ACC112 (cell line): ENCODE measurements around the gene VTCN1.

ENCODE experiments used
- H2AFZ ChIP-seq: fragments of 200-600 bp; sonication (generic); one replicate; pipeline ENCODE4 v1.6.0; 2017; ENCODE audit warnings: antibody characterized with exemption, low read length; ENCODE audit not compliant: unreplicated experiment
- H3K27ac ChIP-seq: fragments of 200-600 bp; sonication (generic); 2 replicates; pipeline ENCODE4 v1.5.1; 2014; ENCODE audit warnings: low read depth, mild to moderate bottlenecking, antibody characterized with exemption, low read length, moderate library complexity
- H3K27me3 ChIP-seq: fragments of 200-600 bp; sonication (generic); 2 replicates; pipeline ENCODE4 v1.6.1; 2014; ENCODE audit warnings: mild to moderate bottlenecking, antibody characterized with exemption, low read length, moderate library complexity, mixed read lengths; ENCODE audit not compliant: insufficient read depth
- H3K36me3 ChIP-seq: fragments of 200-600 bp; sonication (generic); 2 replicates; pipeline ENCODE4 v1.6.1; 2016; ENCODE audit warnings: mild to moderate bottlenecking, antibody characterized with exemption, low read length, moderate library complexity, mixed read lengths; ENCODE audit not compliant: insufficient read depth
- H3K4me1 ChIP-seq: fragments of 200-600 bp; sonication (generic); one replicate; pipeline ENCODE4 v1.6.1; 2016; ENCODE audit warnings: low read length, mixed read lengths; ENCODE audit not compliant: insufficient read depth, unreplicated experiment, control insufficient read depth
- H3K4me3 ChIP-seq: fragments of 200-600 bp; sonication (generic); 2 replicates; pipeline ENCODE4 v1.5.1; 2014; ENCODE audit warnings: mild to moderate bottlenecking, low read depth, low read length
- H3K79me2 ChIP-seq: fragments of 200-600 bp; sonication (generic); one replicate; pipeline ENCODE4 v1.6.0; 2016; ENCODE audit warnings: low read length; ENCODE audit not compliant: control insufficient read depth, unreplicated experiment, insufficient read depth

Gene VTCN1

GRCh38 chr1:117146072-117146471 lies 64.7 kb downstream of the VTCN1 start:
- H3K4me3 ChIP-seq, result no peak overlapping the region

GRCh38 chr1:117143871-117144270 lies 66.9 kb downstream of the VTCN1 start:
- Histone ChIP-seq H3K27ac (no peak overlapping the region), H2AFZ (no peak overlapping the region), H3K4me3 (no peak overlapping the region), H3K27me3 (no peaks in the 10 kb centered on the region), H3K4me1 (peaks cover 23% of the 10 kb centered on the region), H3K79me2 (no peaks in the 10 kb centered on the region), H3K36me3 (no peaks in the 10 kb centered on the region)

More at GRCh38 chr1:117146072-117146471, 64.7 kb downstream of the VTCN1 start:
- no peak overlapping the region for H2AFZ ChIP-seq
- peak overlapping the region; percentile 83; the same call in 1 of the 2 replicates for H3K27ac ChIP-seq
- no peaks in the 10 kb centered on the region for H3K27me3 ChIP-seq
- no peaks in the 10 kb centered on the region for H3K36me3 ChIP-seq
- H3K79me2 ChIP-seq, result no peaks in the 10 kb centered on the region
- H3K4me1 ChIP-seq, result peaks cover 23% of the 10 kb centered on the region

DNA sequence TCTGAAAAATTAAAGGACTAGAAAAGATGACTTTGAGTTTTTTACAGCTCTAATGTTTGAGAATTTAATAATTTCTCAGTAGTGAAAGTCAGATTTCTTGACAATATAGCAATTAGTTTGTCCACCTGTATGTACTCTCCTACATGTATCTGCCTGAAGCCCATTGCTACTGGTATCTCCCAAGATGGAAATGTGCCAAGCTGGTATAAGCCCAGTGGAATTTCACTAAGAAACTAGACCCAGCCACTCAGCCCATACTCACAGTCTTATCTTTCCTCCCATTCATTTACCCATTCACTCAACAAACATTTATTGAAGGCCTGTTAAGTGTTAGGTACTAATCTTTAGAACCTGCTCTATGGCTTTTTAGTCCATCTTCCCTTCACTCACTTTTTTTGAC lies 67.6 kb downstream of the VTCN1 start:
- Histone ChIP-seq H2AFZ (no peak overlapping the region), H3K4me1 (peaks cover 23% of the 10 kb centered on the region), H3K79me2 (no peaks in the 10 kb centered on the region), H3K27me3 (no peaks in the 10 kb centered on the region), H3K4me3 (no peak overlapping the region), H3K36me3 (no peaks in the 10 kb centered on the region), H3K27ac (no peak overlapping the region)

- no peak overlapping the region for H3K27ac ChIP-seq
- peaks cover 13% of the 10 kb centered on the region for H3K4me1 ChIP-seq
- H3K27me3 ChIP-seq, result no peaks in the 10 kb centered on the region
- H2AFZ ChIP-seq, result no peak overlapping the region
- H3K4me3 ChIP-seq, result no peak overlapping the region
- no peaks in the 10 kb centered on the region for H3K79me2 ChIP-seq
- H3K36me3 ChIP-seq, result no peaks in the 10 kb centered on the region
Measured at GRCh38 chr1:117142200-117142599, 68.5 kb downstream of the VTCN1 start.

GRCh38 chr1:117138561-117138960 lies 72.2 kb downstream of the VTCN1 start:
- no peak overlapping the region for H3K27ac ChIP-seq
- no peaks in the 10 kb centered on the region for H3K79me2 ChIP-seq
- no peaks in the 10 kb centered on the region for H3K36me3 ChIP-seq
- no peak overlapping the region for H2AFZ ChIP-seq
- H3K4me3 ChIP-seq, result no peak overlapping the region
- H3K4me1 ChIP-seq, result no peaks in the 10 kb centered on the region
- no peaks in the 10 kb centered on the region for H3K27me3 ChIP-seq

DNA sequence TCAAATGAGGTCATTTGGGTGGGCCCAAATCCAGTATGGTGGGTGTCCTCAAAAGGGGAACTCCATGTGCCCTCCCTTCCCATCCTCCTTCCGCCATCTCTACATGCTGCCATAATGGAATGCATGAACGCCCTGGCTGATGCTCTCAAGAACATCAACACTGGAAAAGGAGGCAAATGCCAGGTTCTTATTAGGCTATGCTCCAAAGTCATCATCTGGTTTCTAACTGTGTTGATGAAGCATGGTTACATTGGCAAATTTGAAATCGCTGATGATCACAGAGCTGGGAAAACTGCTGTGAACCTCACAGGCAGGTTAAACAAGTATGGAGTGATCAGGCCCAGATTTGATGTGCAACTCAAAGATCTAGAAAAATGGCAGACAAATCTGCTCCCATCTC lies 72.6 kb downstream of the VTCN1 start:
- H3K4me3 ChIP-seq, result no peak overlapping the region
- no peaks in the 10 kb centered on the region for H3K27me3 ChIP-seq
- H2AFZ ChIP-seq, result no peak overlapping the region
- H3K36me3 ChIP-seq, result no peaks in the 10 kb centered on the region
- H3K79me2 ChIP-seq, result no peaks in the 10 kb centered on the region
- no peaks in the 10 kb centered on the region for H3K4me1 ChIP-seq
- no peak overlapping the region for H3K27ac ChIP-seq

DNA sequence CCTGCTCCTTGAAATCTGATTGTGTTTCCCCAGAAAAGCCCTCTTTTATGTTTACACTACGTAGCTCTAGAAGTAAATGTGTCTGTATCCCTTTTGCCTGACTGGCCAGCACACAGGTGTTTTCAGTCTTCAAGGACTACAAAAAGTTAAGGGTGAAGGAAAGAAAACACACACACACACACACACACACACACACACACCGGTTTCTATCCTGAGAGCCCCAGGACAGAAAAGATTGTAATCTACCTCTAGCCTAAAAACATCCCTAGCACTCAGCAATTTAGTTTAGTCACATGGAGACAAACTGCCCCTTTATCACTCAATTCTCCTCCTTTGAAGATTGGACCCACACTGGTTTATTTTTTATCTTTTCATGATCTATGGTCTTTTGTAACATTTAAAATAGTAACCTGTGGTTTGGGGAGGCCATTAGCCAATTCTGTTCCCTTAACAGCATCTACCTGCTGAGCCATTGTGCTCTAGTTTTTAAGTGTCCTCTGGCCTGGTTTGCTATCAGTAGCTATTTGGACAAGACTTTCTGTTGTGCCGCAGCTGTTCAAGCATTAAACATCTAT lies 73.4 kb downstream of the VTCN1 start:
- Histone ChIP-seq H3K36me3 (no peaks in the 10 kb centered on the region), H2AFZ (no peak overlapping the region), H3K4me3 (no peak overlapping the region), H3K79me2 (no peaks in the 10 kb centered on the region), H3K27me3 (no peaks in the 10 kb centered on the region), H3K27ac (no peak overlapping the region), H3K4me1 (no peaks in the 10 kb centered on the region)

GRCh38 chr1:117136749-117137148 lies 74.0 kb downstream of the VTCN1 start:
- Histone ChIP-seq H2AFZ (no peak overlapping the region), H3K27me3 (no peaks in the 10 kb centered on the region), H3K36me3 (no peaks in the 10 kb centered on the region), H3K79me2 (no peaks in the 10 kb centered on the region), H3K27ac (no peak overlapping the region), H3K4me1 (no peaks in the 10 kb centered on the region), H3K4me3 (no peak overlapping the region)

- H3K4me1 ChIP-seq, result no peaks in the 10 kb centered on the region
- no peak overlapping the region for H3K4me3 ChIP-seq
- H2AFZ ChIP-seq, result no peak overlapping the region
- H3K27me3 ChIP-seq, result no peaks in the 10 kb centered on the region
- no peaks in the 10 kb centered on the region for H3K36me3 ChIP-seq
- no peak overlapping the region for H3K27ac ChIP-seq
- H3K79me2 ChIP-seq, result no peaks in the 10 kb centered on the region
Measured at GRCh38 chr1:117135329-117135728, 75.4 kb downstream of the VTCN1 start.

GRCh38 chr1:117130526-117130925 lies 80.2 kb downstream of the VTCN1 start:
- H3K27ac ChIP-seq, result no peak overlapping the region
- H2AFZ ChIP-seq, result no peak overlapping the region
- H3K4me1 ChIP-seq, result no peaks in the 10 kb centered on the region
- H3K36me3 ChIP-seq, result no peaks in the 10 kb centered on the region
- H3K4me3 ChIP-seq, result no peak overlapping the region
- H3K79me2 ChIP-seq, result no peaks in the 10 kb centered on the region
- peaks cover 3% of the 10 kb centered on the region for H3K27me3 ChIP-seq

- Histone ChIP-seq H2AFZ (peak overlapping the region; percentile 55), H3K27me3 (peaks cover 5% of the 10 kb centered on the region), H3K36me3 (no peaks in the 10 kb centered on the region), H3K79me2 (no peaks in the 10 kb centered on the region), H3K4me3 (no peak overlapping the region), H3K4me1 (no peaks in the 10 kb centered on the region), H3K27ac (no peak overlapping the region)
Measured at GRCh38 chr1:117128323-117129079, 82.2 kb downstream of the VTCN1 start.
